Effector memory CD4-positive, alpha-beta T cell (primary cell): ENCODE data around the gene EIF2B2.
A peak's percentile ranks its signal among the peaks of the same experiment; 100 is the strongest.

Source experiments
- DNase-seq, 3 donors: peaks; one replicate each; pipeline ENCODE4 v3.0.0-alpha.2; 2020
- H3K27ac ChIP-seq: 2 replicates; pipeline ENCODE4 v1.7.0; 2013; ENCODE audit warnings: mild to moderate bottlenecking, low read length, moderate library complexity; ENCODE audit not compliant: insufficient read depth, poor library complexity, severe bottlenecking
- H3K27me3 ChIP-seq: replicated peaks from 2 replicates; pipeline ENCODE4 v1.7.0; 2013; ENCODE audit warnings: mild to moderate bottlenecking, low read length; ENCODE audit not compliant: insufficient read depth, control insufficient read depth, poor library complexity, severe bottlenecking
- H3K36me3 ChIP-seq: 2 replicates; pipeline ENCODE4 v1.7.0; 2013; ENCODE audit warnings: mild to moderate bottlenecking, low read length, moderate library complexity; ENCODE audit not compliant: control insufficient read depth, insufficient read depth
- H3K4me1 ChIP-seq: 2 replicates; pipeline ENCODE4 v1.7.0; 2013; ENCODE audit warnings: low read length, mild to moderate bottlenecking; ENCODE audit not compliant: control insufficient read depth, insufficient read depth, poor library complexity, severe bottlenecking
- H3K4me3 ChIP-seq: 2 replicates; pipeline ENCODE4 v1.7.0; 2013; ENCODE audit warnings: low read length, low read depth, mild to moderate bottlenecking; ENCODE audit not compliant: insufficient read depth, poor library complexity, severe bottlenecking
- H3K9me3 ChIP-seq: 2 replicates; pipeline ENCODE4 v1.7.0; 2013; ENCODE audit warnings: mild to moderate bottlenecking, low read length, moderate library complexity; ENCODE audit not compliant: control insufficient read depth
- total RNA-seq, 3 donors: gene quantifications; one replicate each; lab custom pipeline; 2026; lab: John Stamatoyannopoulos, UW

The EIF2B2 gene
- total RNA-seq = 11.9 to 30.5 (median 27.5) reads per million in 3 donors

GRCh38 chr14:75002392-75003249 is at the start of gene EIF2B2:
TSS of gene EIF2B2 (plus strand) at chr14:75002921. CDS start at chr14:75002991, 70 bp downstream.
- Histone ChIP-seq H3K36me3 (peaks cover 23% of the 10 kb centered on the region), H3K4me1 (peaks cover 15% of the 10 kb centered on the region), H3K9me3 (no peaks in the 10 kb centered on the region), H3K27me3 (no peaks in the 10 kb centered on the region), H3K27ac (peak within 1 kb of the TSS; percentile 90), H3K4me3 (peak within 1 kb of the TSS; percentile 92)
- DNase-seq = peak; percentile 97 to 99 (median 98)

DNA sequence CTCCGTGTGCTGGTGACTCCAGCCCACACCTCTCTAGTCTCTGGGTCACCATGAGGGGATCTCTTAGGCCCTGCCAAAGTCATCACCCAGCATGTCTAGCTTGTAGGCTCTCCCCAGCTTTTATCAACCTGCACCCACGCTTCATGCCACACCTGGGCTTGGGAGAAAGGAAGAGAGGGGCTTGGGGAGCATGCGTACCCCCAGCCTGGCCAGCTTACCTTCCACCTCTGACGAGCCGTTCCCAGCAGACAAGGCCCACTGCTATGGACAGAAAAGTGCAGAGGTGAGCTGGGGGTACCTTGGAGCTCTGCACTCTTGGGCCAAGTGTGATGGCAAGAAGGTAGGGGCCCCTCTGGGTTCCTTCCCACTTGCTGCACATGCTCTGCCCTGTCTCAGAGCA is 49.0 kb upstream of the EIF2B2 start:
- Histone ChIP-seq H3K9me3 (no peaks in the 10 kb centered on the region), H3K4me1 (peaks cover 3% of the 10 kb centered on the region), H3K4me3 (no peak overlapping the region), H3K27ac (no peak overlapping the region), H3K36me3 (no peaks in the 10 kb centered on the region), H3K27me3 (no peaks in the 10 kb centered on the region)
- no peak for DNase-seq

GRCh38 chr14:74954232-74954946 is 48.3 kb upstream of the EIF2B2 start:
- Histone ChIP-seq H3K27me3 (no peaks in the 10 kb centered on the region), H3K27ac (no peak overlapping the region), H3K9me3 (no peaks in the 10 kb centered on the region), H3K36me3 (no peaks in the 10 kb centered on the region), H3K4me3 (no peak overlapping the region), H3K4me1 (peaks cover 3% of the 10 kb centered on the region)
- DNase-seq = no peak

DNA sequence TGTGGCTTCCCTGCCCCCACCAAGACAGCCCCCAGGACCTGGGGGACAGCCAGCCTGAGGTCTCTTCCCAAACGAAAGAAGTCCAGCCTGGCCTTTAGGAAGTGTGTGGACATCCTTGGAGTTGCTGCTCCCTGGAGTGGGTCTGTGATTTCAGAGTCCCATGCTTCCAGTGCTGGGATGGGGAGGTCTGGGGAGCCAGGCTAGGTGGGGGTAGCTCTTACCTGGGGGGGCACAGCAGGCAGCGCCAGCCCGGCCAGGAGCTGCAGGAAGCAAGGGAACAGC is 47.8 kb upstream of the EIF2B2 start:
- Histone ChIP-seq H3K4me3 (peak overlapping the region; percentile 55), H3K4me1 (peaks cover 3% of the 10 kb centered on the region), H3K9me3 (no peaks in the 10 kb centered on the region), H3K27me3 (no peaks in the 10 kb centered on the region), H3K36me3 (no peaks in the 10 kb centered on the region), H3K27ac (no peak overlapping the region)
- no peak for DNase-seq

- DNase-seq = peak in 2 of 3 donors; percentile 6 to 24
- no peaks in the 10 kb centered on the region for H3K9me3 ChIP-seq
- no peaks in the 10 kb centered on the region for H3K36me3 ChIP-seq
- peaks cover 3% of the 10 kb centered on the region for H3K4me1 ChIP-seq
- H3K27me3 ChIP-seq = no peaks in the 10 kb centered on the region
- H3K27ac ChIP-seq = no peak within 1 kb of the TSS
- H3K4me3 ChIP-seq = peak within 1 kb of the TSS; percentile 55
Measured at GRCh38 chr14:74955229-74956026, 47.3 kb upstream of the EIF2B2 start, which contains the start of gene PGF. TSS of gene PGF (minus strand) at chr14:74955597. CDS start at chr14:74955242, 355 bp downstream.

DNA sequence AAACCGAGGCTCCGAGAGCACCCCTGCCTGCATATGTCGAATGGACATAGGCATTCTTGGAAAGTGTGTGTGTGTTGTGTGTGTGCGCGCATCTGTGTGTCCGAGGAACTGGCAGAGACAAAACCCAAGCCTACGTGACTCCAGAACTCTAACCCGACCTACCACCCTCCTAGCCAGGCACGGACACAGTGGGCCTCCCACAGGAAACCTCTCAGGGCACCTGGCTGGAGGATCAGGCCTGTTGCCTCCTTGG is 46.8 kb upstream of the EIF2B2 start:
- H3K9me3 ChIP-seq = no peaks in the 10 kb centered on the region
- H3K4me3 ChIP-seq = no peak overlapping the region
- H3K4me1 ChIP-seq = peaks cover 3% of the 10 kb centered on the region
- DNase-seq = no peak
- H3K27ac ChIP-seq = no peak overlapping the region
- no peaks in the 10 kb centered on the region for H3K36me3 ChIP-seq
- H3K27me3 ChIP-seq = no peaks in the 10 kb centered on the region

- Histone ChIP-seq H3K4me1 (peaks cover 3% of the 10 kb centered on the region), H3K9me3 (no peaks in the 10 kb centered on the region), H3K27ac (no peak overlapping the region), H3K36me3 (no peaks in the 10 kb centered on the region), H3K4me3 (no peak overlapping the region), H3K27me3 (no peaks in the 10 kb centered on the region)
- DNase-seq = no peak
Measured at GRCh38 chr14:74956280-74957072, 46.2 kb upstream of the EIF2B2 start.

DNA sequence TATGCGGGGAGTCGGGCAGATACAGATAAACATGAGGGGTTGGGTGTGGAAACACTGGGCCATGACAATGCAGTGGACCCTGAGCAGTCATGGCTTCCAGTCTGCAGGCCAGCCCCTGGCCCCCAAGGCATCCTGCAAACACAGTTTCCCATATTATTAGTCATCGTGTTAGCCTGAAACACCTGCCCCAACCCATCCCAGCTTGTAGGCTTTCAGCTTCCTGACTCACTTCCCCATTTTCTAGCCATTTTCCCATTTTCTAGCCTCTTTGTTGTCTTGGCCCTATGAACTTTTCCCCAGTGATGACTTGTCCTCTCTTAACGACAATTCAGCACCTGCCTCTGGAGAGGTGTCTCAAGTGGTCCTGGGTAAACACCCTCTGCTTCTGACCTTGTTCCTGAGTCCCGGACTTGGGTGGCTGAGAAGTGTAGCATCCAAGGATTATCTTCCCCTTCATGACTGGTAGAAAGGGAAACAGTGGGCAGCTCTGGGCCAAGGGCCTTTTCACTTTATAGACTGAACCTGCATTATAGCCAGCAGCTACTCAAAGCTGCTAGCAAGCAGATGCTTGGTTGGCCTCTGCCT is 43.0 kb upstream of the EIF2B2 start:
- no peak for DNase-seq
- H3K27ac ChIP-seq = no peak overlapping the region

DNA sequence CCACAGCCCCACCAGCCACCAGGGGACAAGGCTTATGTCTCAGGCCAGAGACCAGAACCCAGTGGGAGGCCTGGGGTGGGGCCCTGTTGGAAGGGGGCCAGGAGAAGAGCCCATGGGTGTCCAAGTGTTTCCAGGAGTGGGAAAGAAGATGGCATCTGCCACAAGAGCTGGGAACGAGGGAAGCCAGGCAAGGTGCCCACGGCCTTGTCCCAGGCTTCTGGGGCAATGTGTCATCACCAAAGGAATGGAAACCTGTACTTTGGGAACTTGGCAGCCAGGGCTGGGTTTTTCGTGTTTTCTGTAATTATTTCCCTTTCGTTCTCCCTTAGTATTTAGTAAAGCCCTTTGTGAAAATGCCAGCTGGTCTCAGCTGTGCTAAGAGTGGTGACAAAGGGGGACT is 42.0 kb upstream of the EIF2B2 start:
- DNase-seq = no peak
- Histone ChIP-seq H3K9me3 (no peaks in the 10 kb centered on the region), H3K4me3 (no peak overlapping the region), H3K27me3 (no peaks in the 10 kb centered on the region), H3K36me3 (no peaks in the 10 kb centered on the region), H3K4me1 (no peaks in the 10 kb centered on the region), H3K27ac (no peak overlapping the region)

More for the DNA sequence above, 43.0 kb upstream of the EIF2B2 start:
- no peaks in the 10 kb centered on the region for H3K27me3 ChIP-seq
- H3K4me1 ChIP-seq = peaks cover 3% of the 10 kb centered on the region
- H3K36me3 ChIP-seq = no peaks in the 10 kb centered on the region
- no peaks in the 10 kb centered on the region for H3K9me3 ChIP-seq
- H3K4me3 ChIP-seq = no peak overlapping the region
